ENCODE data around the gene RBM33. TPM values are rescaled to one million over a fixed set of nuclear protein-coding genes. Genes with fewer than 3 reads are reported as not detected.

The RBM33 gene
- polyA plus RNA-seq, 1 donor (not counting 4 experiments of a cell fraction or from before 2014, with no cell fraction given), result 8.9 TPM

GRCh38 chr7:155629171-155629570 lies 15.3 kb upstream of the RBM33 start:
- Histone ChIP-seq H3K36me3 (ENCODE audit: control insufficient read depth in 2 of 2, extremely low read depth in 1 of 2, insufficient read depth in 2 of 2, low read length in 2 of 2) (no peaks in the 10 kb centered on the region), H2AFZ (ENCODE audit: control insufficient read depth, low read length) (no peak overlapping the region), H3K27me3 (ENCODE audit: control insufficient read depth, extremely low read depth, insufficient read depth, low read length) (no peaks in the 10 kb centered on the region), H4K20me1 (ENCODE audit: control insufficient read depth, extremely low read depth, insufficient read depth, low read length) (no peaks in the 10 kb centered on the region), H3K9me1 (ENCODE audit: control insufficient read depth, extremely low read depth, insufficient read depth, low read length) (no peaks in the 10 kb centered on the region), H3K27ac (ENCODE audit: control insufficient read depth, insufficient read depth, low read length) (no peak overlapping the region), H3K4me2 (ENCODE audit: control insufficient read depth, extremely low read depth, insufficient read depth, low read depth, low read length) (no peak overlapping the region), H3K4me3 (ENCODE audit: control insufficient read depth in 2 of 3, extremely low read depth in 1 of 3, insufficient read depth in 2 of 3, low read depth in 1 of 3, low read length in 3 of 3) (no peak overlapping the region), H3K9ac (ENCODE audit: control insufficient read depth, extremely low read depth, insufficient read depth, low read length) (no peak overlapping the region), H3K9me3 (ENCODE audit: control insufficient read depth, low read depth, low read length) (no peaks in the 10 kb centered on the region), H3K4me1 (ENCODE audit: control insufficient read depth, extremely low read depth, insufficient read depth, low read length) (no peaks in the 10 kb centered on the region), H3K79me2 (ENCODE audit: control insufficient read depth, insufficient read depth, low read length) (no peaks in the 10 kb centered on the region)
- DNase-seq (ENCODE audit: low read depth, low spot score), result no peak
- TF ChIP-seq EZH2 (IDR thresholded peaks at IDR 0.05; ENCODE audit: low read length), result no peak
- TF ChIP-seq CTCF (optimal IDR thresholded peaks at IDR 0.05 in 1 of 3, IDR thresholded peaks at IDR 0.05 in 1 of 3, conservative IDR thresholded peaks at IDR 0.05 in 1 of 3; ENCODE audit: extremely low read depth in 1 of 3, insufficient read depth in 2 of 3, low read length in 3 of 3), result no peak
- dilution Hi-C loops (cut with MboI; ENCODE audit: extremely low pct_ligation_motif_present, low sequenced_read_pairs), result no loop called here
- FAIRE-seq, result no peak

GRCh38 chr7:155631155-155631554 lies 13.3 kb upstream of the RBM33 start:
- Histone ChIP-seq H3K27ac (ENCODE audit: control insufficient read depth, insufficient read depth, low read length) (no peak overlapping the region), H3K4me1 (ENCODE audit: control insufficient read depth, extremely low read depth, insufficient read depth, low read length) (no peaks in the 10 kb centered on the region), H4K20me1 (ENCODE audit: control insufficient read depth, extremely low read depth, insufficient read depth, low read length) (no peaks in the 10 kb centered on the region), H3K9me3 (ENCODE audit: control insufficient read depth, low read depth, low read length) (no peaks in the 10 kb centered on the region), H3K4me2 (ENCODE audit: control insufficient read depth, extremely low read depth, insufficient read depth, low read depth, low read length) (no peak overlapping the region), H3K9ac (ENCODE audit: control insufficient read depth, extremely low read depth, insufficient read depth, low read length) (no peak overlapping the region), H3K79me2 (ENCODE audit: control insufficient read depth, insufficient read depth, low read length) (no peaks in the 10 kb centered on the region), H3K27me3 (ENCODE audit: control insufficient read depth, extremely low read depth, insufficient read depth, low read length) (no peaks in the 10 kb centered on the region), H2AFZ (ENCODE audit: control insufficient read depth, low read length) (no peak overlapping the region), H3K4me3 (ENCODE audit: control insufficient read depth in 2 of 3, extremely low read depth in 1 of 3, insufficient read depth in 2 of 3, low read depth in 1 of 3, low read length in 3 of 3) (no peak overlapping the region), H3K9me1 (ENCODE audit: control insufficient read depth, extremely low read depth, insufficient read depth, low read length) (no peaks in the 10 kb centered on the region), H3K36me3 (ENCODE audit: control insufficient read depth in 2 of 2, extremely low read depth in 1 of 2, insufficient read depth in 2 of 2, low read length in 2 of 2) (no peaks in the 10 kb centered on the region)
- TF ChIP-seq CTCF (optimal IDR thresholded peaks at IDR 0.05 in 1 of 3, IDR thresholded peaks at IDR 0.05 in 1 of 3, conservative IDR thresholded peaks at IDR 0.05 in 1 of 3; ENCODE audit: extremely low read depth in 1 of 3, insufficient read depth in 2 of 3, low read length in 3 of 3) (no peak), EZH2 (IDR thresholded peaks at IDR 0.05; ENCODE audit: low read length) (no peak)
- dilution Hi-C loops (cut with MboI; ENCODE audit: extremely low pct_ligation_motif_present, low sequenced_read_pairs), result no loop called here
- no peak for FAIRE-seq
- no peak for DNase-seq (ENCODE audit: low read depth, low spot score)
